GM19099 (cell line): ENCODE results near the gene TFB1M.

Source experiments
- POLR2A ChIP-seq: IDR thresholded peaks from 3 replicates; pipeline ENCODE4 v1.6.1; 2011; ENCODE audit warnings: low read depth; ENCODE audit not compliant: insufficient read length; ENCODE audit errors: extremely low read depth

TFB1M gene

DNA sequence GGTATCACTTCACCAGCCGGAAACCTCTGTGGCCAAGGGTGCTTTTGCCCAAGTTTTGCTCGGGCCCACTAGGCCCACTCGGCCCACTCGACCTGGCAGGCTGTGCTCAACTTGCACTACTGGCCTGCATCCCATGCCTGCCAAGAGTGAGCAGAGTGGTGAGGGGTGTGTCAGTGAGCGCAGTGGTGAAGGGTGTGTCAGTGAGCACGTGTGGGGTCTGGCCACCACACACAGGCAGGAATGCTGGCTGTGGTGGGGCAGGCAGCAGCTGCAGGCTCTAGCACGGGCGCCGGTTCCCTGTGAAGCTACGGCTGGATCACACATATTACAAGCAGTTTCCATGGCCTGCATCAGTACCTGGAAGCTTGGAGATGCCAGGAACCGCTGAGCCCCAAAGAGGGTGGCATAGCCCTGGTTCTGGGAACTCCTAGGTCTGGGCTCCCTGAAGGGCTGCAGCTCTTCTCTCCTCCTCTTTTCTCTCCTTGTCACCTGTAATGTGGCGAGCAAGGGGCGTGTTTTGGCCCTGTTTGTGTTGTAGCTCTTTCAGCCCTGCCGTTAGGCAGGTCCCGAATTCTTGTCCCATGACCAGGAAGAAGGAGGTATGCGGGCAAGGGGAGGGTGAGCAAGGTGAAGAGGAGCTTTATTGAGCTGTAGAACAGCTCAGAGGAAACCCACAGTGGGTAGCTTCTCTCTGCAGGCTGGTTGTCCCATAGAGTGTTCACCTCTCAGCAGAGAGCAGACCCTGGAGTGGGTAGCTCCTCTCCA is 101.5 kb downstream of the TFB1M start:
- no peak for TF ChIP-seq POLR2A

DNA sequence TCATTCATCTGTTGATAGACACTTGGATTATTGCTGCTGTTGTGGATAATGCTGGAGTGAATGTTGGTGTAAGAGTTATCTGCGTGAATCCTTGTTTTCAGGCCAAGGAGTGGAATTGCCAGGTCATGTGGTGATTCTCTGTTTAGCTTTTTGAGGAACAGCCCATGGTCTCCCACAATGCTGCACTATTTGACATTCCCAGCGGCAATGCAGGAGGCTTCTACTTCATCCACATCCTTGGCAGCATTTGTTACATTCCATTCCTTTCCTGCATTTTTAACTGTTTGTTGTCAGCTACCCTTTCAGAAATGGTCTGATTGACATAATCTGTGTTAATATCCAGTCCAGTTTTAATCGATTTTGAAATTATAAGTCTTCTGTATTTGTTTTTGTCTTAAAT is 102.2 kb downstream of the TFB1M start:
- no peak for TF ChIP-seq POLR2A

DNA sequence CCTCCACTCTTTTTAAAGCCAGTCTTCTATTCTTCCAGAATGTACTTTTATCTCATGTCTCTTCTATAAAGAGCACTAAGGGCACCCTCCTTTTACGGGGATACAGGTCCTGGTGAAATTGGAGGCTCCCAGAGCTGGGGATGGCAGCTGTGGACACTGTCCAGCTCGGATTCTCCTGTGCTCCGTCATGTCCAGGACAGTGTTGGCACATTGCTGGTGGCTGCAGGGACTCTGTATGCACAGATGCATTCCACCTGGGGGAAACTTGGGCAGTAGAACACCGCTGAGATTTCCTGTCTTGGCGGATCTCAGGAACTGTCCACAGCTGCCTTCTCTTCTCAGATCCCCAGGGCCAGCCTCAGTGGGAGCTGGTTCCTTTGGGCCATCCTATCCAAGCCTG is 107.1 kb downstream of the TFB1M start:
- TF ChIP-seq POLR2A: no peak
